HCT116 (cell line): ENCODE results near the gene C1orf105. TPM values are rescaled to one million over a fixed set of nuclear protein-coding genes. Genes with fewer than 3 reads are reported as not detected.

ENCODE experiments used
- ATAC-seq: fragments of 200-7000 bp; cut with Tn5 transposase; 2 replicates; pipeline ENCODE4 v1.9.1; 2020; ENCODE audit warnings: mild to moderate bottlenecking, moderate library complexity
- BruUV-seq: library from RNA; stranded (reverse); fragments of 400-500 nt; replicated peaks from 2 replicates; lab custom pipeline; 2021; lab: Mats Ljungman, UMichigan
- CTCF ChIA-PET: fragments of 300-600 bp; sonication (Branson Sonifier 250); formaldehyde crosslinking; loops from one replicate; lab custom pipeline; 2021; ENCODE audit warnings: antibody characterized with exemption; lab: Charles Lee
- POLR2A ChIA-PET: fragments of 300-600, 350-600 bp; sonication (Branson Sonifier 250); formaldehyde crosslinking; loops from one replicate; lab custom pipeline; 2021; ENCODE audit warnings: antibody characterized with exemption; lab: Charles Lee
- RAD21 ChIA-PET, 2 experiments: fragments of 300-600 bp; sonication (Branson Sonifier 250); formaldehyde crosslinking; loops; one replicate each; lab custom pipeline; 2023; ENCODE audit warnings: low total read pairs in 2 of 2; ENCODE audit not compliant: uncharacterized antibody in 2 of 2, unreplicated experiment in 2 of 2, low non-redundant PET in 1 of 2; lab: Charles Lee
- DNase-seq: peaks from one replicate; pipeline ENCODE4 v3.0.0-alpha.2; 2010; ENCODE audit warnings: low read depth, low spot score
- H2AFZ ChIP-seq: fragments of 200-600 bp; shearing (Covaris generic), sonication (generic); 2 replicates; pipeline ENCODE4 v1.6.1; 2017; ENCODE audit warnings: low read depth, mixed run types, mixed read lengths, antibody characterized with exemption, low read length; ENCODE audit not compliant: poor library complexity, severe bottlenecking
- H3K27ac ChIP-seq: 2 replicates; pipeline ENCODE4 v1.5.1; 2012; ENCODE audit warnings: low read depth, low read length
- H3K27me3 ChIP-seq: fragments of 200-600 bp; sonication (generic); 2 replicates; pipeline ENCODE4 v1.6.1; 2016; ENCODE audit warnings: mixed run types, low read length, mixed read lengths; ENCODE audit not compliant: insufficient read depth
- H3K36me3 ChIP-seq, 2 experiments: fragments of 200-500 bp in 1 of 2; fragments of 200-600 bp in 1 of 2; sonication (Bioruptor generic) in 1 of 2; sonication (generic) in 1 of 2; 2 replicates each; pipeline versions ENCODE4 v1.5.1 to v1.6.1; 2014 to 2016; ENCODE audit warnings: low read length in 2 of 2, inconsistent platforms in 1 of 2, mixed read lengths in 1 of 2, mixed run types in 1 of 2; ENCODE audit not compliant: insufficient read depth in 2 of 2, control insufficient read depth in 1 of 2
- H3K4me1 ChIP-seq, 2 experiments: fragments of 200-600 bp in 1 of 2; sonication (generic) in 1 of 2; 2 replicates each; pipeline versions ENCODE4 v1.5.1 to v1.6.1; 2012 to 2017; ENCODE audit warnings: low read length in 2 of 2, inconsistent platforms in 1 of 2, mild to moderate bottlenecking in 1 of 2, mixed read lengths in 1 of 2, mixed run types in 1 of 2, moderate library complexity in 1 of 2; ENCODE audit not compliant: insufficient read depth in 2 of 2, control insufficient read depth in 1 of 2
- H3K4me2 ChIP-seq: fragments of 200-600 bp; sonication (generic); 2 replicates; pipeline ENCODE4 v1.6.1; 2017; ENCODE audit warnings: mixed run types, low read length, mixed read lengths
- H3K4me3 ChIP-seq, 2 experiments: fragments of 200-600 bp in 1 of 2; sonication (generic) in 1 of 2; replicated peaks in 1 of 2; 2 replicates each; pipeline ENCODE4 v1.5.1; 2011 to 2016; ENCODE audit warnings: low read length in 2 of 2, control low read depth in 1 of 2, low read depth in 1 of 2, mild to moderate bottlenecking in 1 of 2, mixed read lengths in 1 of 2, mixed run types in 1 of 2
- H3K79me2 ChIP-seq: fragments of 200-600 bp; sonication (generic); 2 replicates; pipeline ENCODE4 v1.6.1; 2017; ENCODE audit warnings: mild to moderate bottlenecking, mixed run types, low read length, moderate library complexity, mixed read lengths; ENCODE audit not compliant: insufficient read depth
- H3K9ac ChIP-seq: fragments of 200-600 bp; sonication (generic); 2 replicates; pipeline ENCODE4 v1.6.1; 2016; ENCODE audit warnings: low read length, mixed read lengths
- H3K9me2 ChIP-seq: fragments of 200-600 bp; sonication (generic), shearing (Covaris generic); 2 replicates; pipeline ENCODE4 v1.6.1; 2017; ENCODE audit warnings: mixed run types, mild to moderate bottlenecking, moderate library complexity; ENCODE audit not compliant: insufficient read depth
- H3K9me3 ChIP-seq, 2 experiments: fragments of 200-500 bp in 1 of 2; fragments of 200-600 bp in 1 of 2; sonication (Bioruptor generic) in 1 of 2; sonication (generic) in 1 of 2; 2 replicates each; pipeline ENCODE4 v1.6.1; 2014 to 2017; ENCODE audit warnings: low read length in 2 of 2, mixed read lengths in 2 of 2, inconsistent platforms in 1 of 2, low read depth in 1 of 2, mild to moderate bottlenecking in 1 of 2, mixed run types in 1 of 2, moderate library complexity in 1 of 2; ENCODE audit not compliant: control insufficient read depth in 1 of 2, insufficient read depth in 1 of 2
- H4K20me1 ChIP-seq: fragments of 200-600 bp; sonication (generic), shearing (Covaris generic); 2 replicates; pipeline ENCODE4 v1.6.1; 2017; ENCODE audit warnings: mixed run types, mild to moderate bottlenecking, moderate library complexity; ENCODE audit not compliant: insufficient read depth
- ATF3 ChIP-seq: IDR thresholded peaks from 2 replicates; pipeline ENCODE4 v1.6.1; 2012
- CEBPB ChIP-seq: IDR thresholded peaks from 2 replicates; pipeline ENCODE4 v1.6.1; 2012; ENCODE audit warnings: low read depth
- EZH2 ChIP-seq: fragments of 200-600 bp; sonication (generic); IDR thresholded peaks from 2 replicates; pipeline ENCODE4 v1.6.1; 2017; ENCODE audit warnings: antibody characterized with exemption, mixed run types
- EZH2phosphoT487 ChIP-seq: fragments of 200-600 bp; IDR thresholded peaks from 2 replicates; pipeline ENCODE4 v1.6.1; 2018; ENCODE audit warnings: antibody characterized with exemption, borderline replicate concordance
- POLR2AphosphoS5 ChIP-seq: IDR thresholded peaks from 2 replicates; pipeline ENCODE4 v1.6.1; 2011; ENCODE audit warnings: mild to moderate bottlenecking, low read depth, low read length, moderate library complexity
- REST ChIP-seq: IDR thresholded peaks from 2 replicates; pipeline ENCODE4 v1.6.1; 2012; ENCODE audit warnings: low read depth
- TCF7L2 ChIP-seq: IDR thresholded peaks from 2 replicates; pipeline ENCODE4 v1.7.0; 2011; ENCODE audit warnings: borderline replicate concordance, inconsistent platforms; ENCODE audit not compliant: insufficient read depth, insufficient read length; ENCODE audit errors: extremely low read depth
- intact Hi-C: fragments of 100-400 bp; cut with micrococcal nuclease; formaldehyde crosslinking; loops from 2 replicates; pipeline ENCODE4 v1.10.0; 2022
- total RNA-seq: library from RNA; stranded (reverse); gene quantifications from one replicate; pipeline ENCODE4 v1.2.1, GENCODE V29; 2021; ENCODE audit not compliant: unreplicated experiment

C1orf105 gene
- total RNA-seq, 1 experiment from 2014 or later = not detected

- Histone ChIP-seq H3K9me3 (no peaks in the 10 kb centered on the region), H3K36me3 (no peaks in the 10 kb centered on the region), H3K9me2 (no peaks in the 10 kb centered on the region), H3K9ac (no peak overlapping the region), H3K4me2 (no peak overlapping the region), H3K4me1 (peaks cover 5 to 9% of the 10 kb centered on the region in 2 experiments; a peak in 3 of 4 replicates), H3K79me2 (no peaks in the 10 kb centered on the region), H4K20me1 (no peaks in the 10 kb centered on the region), H2AFZ (no peak overlapping the region), H3K27me3 (peaks cover 5% of the 10 kb centered on the region; the same call in 1 of the 2 replicates), H3K27ac (no peak overlapping the region), H3K4me3 (no peak overlapping the region)
- ChIA-PET CTCF (interaction anchor here (1.5 kb wide), 1 partner anchor 399 kb away, joined by 7 read pairs; no protein-coding TSS in a partner anchor), POLR2A (no interaction called here), RAD21 (no interaction called here)
- BruUV-seq = no TSS peak
- intact Hi-C loops = loop anchor here (5.0 kb wide), 1 partner anchor 599 kb away; no protein-coding TSS in a partner anchor
- TF ChIP-seq EZH2 (no peak), EZH2phosphoT487 (no peak), ATF3 (no peak), TCF7L2 (no peak), REST (no peak), POLR2AphosphoS5 (no peak), CEBPB (no peak)
- DNase-seq (no peak), ATAC-seq (no peak)
Observed at GRCh38 chr1:172401477-172401876, 19.0 kb upstream of the C1orf105 start.
